ENCODE results near the gene SMTNL1. TPM values are rescaled to one million over a fixed set of nuclear protein-coding genes. Genes with fewer than 3 reads are reported as not detected.

The SMTNL1 gene
- polyA plus RNA-seq, 2 of the 4 experiments (the other 2 are of a cell fraction): not detected

DNA sequence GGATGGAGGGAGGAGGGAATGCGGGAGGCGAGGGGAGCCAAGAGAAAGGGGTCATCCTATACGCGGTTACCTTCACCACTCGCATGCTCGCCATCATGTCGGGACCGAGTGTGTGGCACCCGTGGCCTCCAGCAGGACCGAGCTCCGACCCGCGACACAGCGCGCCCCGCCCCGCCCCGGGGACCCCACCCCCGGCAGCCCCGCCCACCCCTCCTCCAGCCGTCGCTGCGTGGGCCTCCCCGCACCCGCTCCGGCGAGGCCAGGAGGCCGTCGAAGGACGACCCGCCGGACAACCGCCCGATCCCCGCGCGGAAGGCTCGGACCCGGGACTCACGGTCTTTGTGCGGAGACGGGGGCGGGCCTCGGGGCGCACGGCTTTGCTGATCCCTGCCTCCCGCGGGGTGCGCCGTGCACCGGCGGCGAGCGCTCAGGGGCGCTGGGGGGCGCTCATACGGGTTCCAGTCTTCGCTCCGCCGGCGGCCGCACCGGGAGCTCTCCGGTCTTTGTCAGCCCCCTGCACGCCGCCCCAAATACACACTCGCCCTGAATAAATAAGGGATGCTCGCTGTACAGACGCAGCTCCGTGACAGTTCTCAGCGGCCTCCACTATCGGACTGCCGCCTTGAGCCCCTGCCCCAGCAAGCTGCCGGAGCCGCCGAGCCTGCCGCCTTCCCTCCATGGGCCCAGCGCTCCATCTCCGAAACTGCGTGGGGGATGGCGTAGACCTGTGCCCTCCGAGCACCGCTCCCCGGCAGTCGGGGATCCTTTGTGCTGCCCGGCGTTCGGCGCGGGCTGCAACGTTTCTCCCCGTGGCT, 30.3 kb downstream of the SMTNL1 start, which contains the start of gene UBE2L6:
UBE2L6 (minus strand) TSS at position 158 of the 815 bp plus-strand sequence; CDS start at position 97, 61 bp downstream.
- peaks cover 20% of the 10 kb centered on the region for H3K4me1 ChIP-seq
- FAIRE-seq (no peak), ATAC-seq (peak; percentile 87 to 93), DNase-seq (ENCODE audit: low read depth in 1 of 2, low spot score in 1 of 2) (peak; percentile 76 to 87)
- H3K4me2 ChIP-seq: peak within 1 kb of the TSS; percentile 95
- TF ChIP-seq JUN (IDR thresholded peaks at IDR 0.05) (peak in 1 of 2 experiments; percentile 47; a peak in 2 of 5 replicates), MAFK (IDR thresholded peaks at IDR 0.05; ENCODE audit: partially characterized antibody) (no peak), POLR2A (IDR thresholded peaks at IDR 0.05; ENCODE audit: low read length) (peak; percentile 36), ZNF302 (CRISPR knock-in tag; IDR thresholded peaks at IDR 0.05) (no peak), JUNB (IDR thresholded peaks at IDR 0.05) (no peak), KDM5A (IDR thresholded peaks at IDR 0.05) (peak; percentile 79), KDM1A (IDR thresholded peaks at IDR 0.05; ENCODE audit: low read depth) (no peak)
- TF ChIP-seq, protein P1, sequence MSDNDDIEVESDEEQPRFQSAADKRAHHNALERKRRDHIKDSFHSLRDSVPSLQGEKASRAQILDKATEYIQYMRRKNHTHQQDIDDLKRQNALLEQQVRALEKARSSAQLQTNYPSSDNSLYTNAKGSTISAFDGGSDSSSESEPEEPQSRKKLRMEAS (IDR thresholded peaks at IDR 0.05): peak; percentile 57
- H3K4me3 ChIP-seq: peak within 1 kb of the TSS; percentile 72
- no peaks in the 10 kb centered on the region for H3K9me3 ChIP-seq
- POLR2A ChIA-PET: interaction anchor here (0.6 to 2.5 kb wide), 5 partner anchors 29 to 79 kb away, joined by 3 to 16 read pairs (median 4); no protein-coding TSS in a partner anchor
- WGBS (ENCODE audit: missing lambda C conversion rate): 4% methylated on average over 18 of the region's 92 CpGs
- peak within 1 kb of the TSS; percentile 74 to 89 for H3K27ac ChIP-seq
- CTCF ChIA-PET: interaction anchor here (0.6 to 9.2 kb wide), 67 partner anchors 9 to 1296 kb away, joined by 3 to 318 read pairs (median 5); partner anchors contain the start of genes CLP1, MED19, P2RX3 and SLC43A1

DNA sequence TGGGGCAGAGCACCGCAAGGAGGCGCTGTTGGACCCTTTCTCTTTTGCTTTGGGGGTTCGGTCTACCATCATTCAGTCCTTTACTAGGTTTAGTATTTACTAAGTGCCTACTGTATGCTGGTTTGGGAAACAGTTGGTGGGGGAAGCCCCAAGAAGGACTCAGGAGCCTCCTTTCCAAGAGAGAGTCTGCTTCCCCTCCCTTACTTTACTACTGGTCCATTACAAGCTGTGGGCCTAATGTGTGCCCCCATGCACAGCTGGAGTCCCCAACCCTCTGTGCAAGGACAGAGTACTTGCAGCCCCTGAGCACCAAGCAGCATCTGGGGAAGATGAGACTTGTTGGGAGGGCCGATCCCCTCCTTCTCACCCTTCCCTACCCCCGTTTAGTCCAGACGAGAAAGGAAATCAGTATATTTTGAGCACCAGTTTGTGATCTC, 31.0 kb downstream of the SMTNL1 start:
- peaks cover 20% of the 10 kb centered on the region for H3K4me1 ChIP-seq
- peak; percentile 40 to 60; a peak in 4 of 6 replicates for ATAC-seq
- H3K4me2 ChIP-seq: peak overlapping the region; percentile 95
- TF ChIP-seq RAD21 (conservative IDR thresholded peaks at IDR 0.05 in 1 of 2, IDR thresholded peaks at IDR 0.05 in 1 of 2) (peak; percentile 86 to 87), HOXA7 (CRISPR knock-in tag; IDR thresholded peaks at IDR 0.05) (no peak), MYC (IDR thresholded peaks at IDR 0.05; ENCODE audit: borderline replicate concordance, low read length) (peak; percentile 22; the same call in 1 of the 2 replicates), NFE2L2 (conservative IDR thresholded peaks at IDR 0.05; ENCODE audit: low read length) (no peak), GATA3 (IDR thresholded peaks at IDR 0.05; ENCODE audit: borderline replicate concordance) (no peak), SMC3 (IDR thresholded peaks at IDR 0.05) (peak; percentile 79; the same call in 1 of the 3 replicates), CHD4 (IDR thresholded peaks at IDR 0.05; ENCODE audit: borderline replicate concordance) (no peak), RARB (CRISPR knock-in tag; IDR thresholded peaks at IDR 0.05) (no peak)
- TF ChIP-seq, protein P2, sequence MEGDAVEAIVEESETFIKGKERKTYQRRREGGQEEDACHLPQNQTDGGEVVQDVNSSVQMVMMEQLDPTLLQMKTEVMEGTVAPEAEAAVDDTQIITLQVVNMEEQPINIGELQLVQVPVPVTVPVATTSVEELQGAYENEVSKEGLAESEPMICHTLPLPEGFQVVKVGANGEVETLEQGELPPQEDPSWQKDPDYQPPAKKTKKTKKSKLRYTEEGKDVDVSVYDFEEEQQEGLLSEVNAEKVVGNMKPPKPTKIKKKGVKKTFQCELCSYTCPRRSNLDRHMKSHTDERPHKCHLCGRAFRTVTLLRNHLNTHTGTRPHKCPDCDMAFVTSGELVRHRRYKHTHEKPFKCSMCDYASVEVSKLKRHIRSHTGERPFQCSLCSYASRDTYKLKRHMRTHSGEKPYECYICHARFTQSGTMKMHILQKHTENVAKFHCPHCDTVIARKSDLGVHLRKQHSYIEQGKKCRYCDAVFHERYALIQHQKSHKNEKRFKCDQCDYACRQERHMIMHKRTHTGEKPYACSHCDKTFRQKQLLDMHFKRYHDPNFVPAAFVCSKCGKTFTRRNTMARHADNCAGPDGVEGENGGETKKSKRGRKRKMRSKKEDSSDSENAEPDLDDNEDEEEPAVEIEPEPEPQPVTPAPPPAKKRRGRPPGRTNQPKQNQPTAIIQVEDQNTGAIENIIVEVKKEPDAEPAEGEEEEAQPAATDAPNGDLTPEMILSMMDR (IDR thresholded peaks at IDR 0.05): peak; percentile 96
- TF ChIP-seq, protein P3, sequence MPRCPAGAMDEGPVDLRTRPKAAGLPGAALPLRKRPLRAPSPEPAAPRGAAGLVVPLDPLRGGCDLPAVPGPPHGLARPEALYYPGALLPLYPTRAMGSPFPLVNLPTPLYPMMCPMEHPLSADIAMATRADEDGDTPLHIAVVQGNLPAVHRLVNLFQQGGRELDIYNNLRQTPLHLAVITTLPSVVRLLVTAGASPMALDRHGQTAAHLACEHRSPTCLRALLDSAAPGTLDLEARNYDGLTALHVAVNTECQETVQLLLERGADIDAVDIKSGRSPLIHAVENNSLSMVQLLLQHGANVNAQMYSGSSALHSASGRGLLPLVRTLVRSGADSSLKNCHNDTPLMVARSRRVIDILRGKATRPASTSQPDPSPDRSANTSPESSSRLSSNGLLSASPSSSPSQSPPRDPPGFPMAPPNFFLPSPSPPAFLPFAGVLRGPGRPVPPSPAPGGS (IDR thresholded peaks at IDR 0.05): no peak
- WGBS (ENCODE audit: missing lambda C conversion rate): 45% methylated on average over 4 of the region's 6 CpGs
- DNase-seq (ENCODE audit: low read depth in 1 of 2, low spot score in 1 of 2): no peak
- H3K9me3 ChIP-seq: no peaks in the 10 kb centered on the region
- CTCF ChIA-PET: interaction anchor here (0.6 to 9.2 kb wide), 68 partner anchors 10 to 1590 kb away, joined by 3 to 318 read pairs (median 5); partner anchors contain the start of genes CLP1, MED19, P2RX3 and SMTNL1
- POLR2A ChIA-PET: interaction anchor here (1.5 to 2.5 kb wide), 3 partner anchors 73 to 78 kb away, joined by 3 to 16 read pairs (median 13); no protein-coding TSS in a partner anchor
- peak overlapping the region; percentile 72 for H3K4me3 ChIP-seq
- no peak for FAIRE-seq
- peak overlapping the region; percentile 74 to 89 for H3K27ac ChIP-seq

DNA sequence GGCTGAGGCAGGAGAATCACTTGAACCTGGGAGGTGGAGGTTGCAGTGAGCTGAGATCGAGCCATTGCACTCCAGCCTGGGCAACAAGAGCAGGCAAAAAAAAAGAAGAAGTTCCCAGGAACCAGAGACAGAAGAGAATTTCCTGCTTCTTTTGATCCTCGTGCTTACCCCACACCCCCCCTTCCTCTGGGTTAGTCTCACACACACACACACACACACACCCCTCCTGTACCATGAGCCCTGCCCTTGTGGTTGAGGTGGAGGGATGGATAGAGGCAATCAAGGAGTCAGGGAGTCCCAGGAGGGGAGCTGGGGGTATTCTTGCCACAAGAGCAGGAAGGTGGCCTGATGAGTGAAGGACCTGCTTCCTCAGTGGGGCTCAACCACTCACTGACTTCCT, 34.2 kb downstream of the SMTNL1 start:
- TF ChIP-seq MAFK (IDR thresholded peaks at IDR 0.05; ENCODE audit: partially characterized antibody) (no peak), TP53 (CRISPR knock-in tag; IDR thresholded peaks at IDR 0.05) (no peak), BHLHE40 (IDR thresholded peaks at IDR 0.05; ENCODE audit: low read depth, low read length) (no peak), CHD2 (IDR thresholded peaks at IDR 0.05; ENCODE audit: low read length, partially characterized antibody) (no peak)
- TF ChIP-seq, protein P2 (IDR thresholded peaks at IDR 0.05): no peak
- Histone ChIP-seq H3K27ac (no peak overlapping the region), H3K4me2 (no peak overlapping the region)

More for the DNA sequence above, 34.2 kb downstream of the SMTNL1 start:
- ChIA-PET POLR2A (no interaction called here), CTCF (interaction anchor here (9.2 kb wide), 1 partner anchor 72 kb away, joined by 318 read pairs; no protein-coding TSS in a partner anchor)
- no peak for ATAC-seq
- no peaks in the 10 kb centered on the region for H3K9me3 ChIP-seq
- no peak overlapping the region for H3K4me3 ChIP-seq
- 56% methylated on average over 2 of the region's 2 CpGs for WGBS (ENCODE audit: missing lambda C conversion rate)
- no peak for FAIRE-seq
- DNase-seq (ENCODE audit: low read depth in 1 of 2, low spot score in 1 of 2): no peak
- peaks cover 14% of the 10 kb centered on the region; the same call in 2 of the 3 replicates for H3K4me1 ChIP-seq
